AG09309 (cell line): Measurements from ENCODE around the gene ETDC.
"Not testable (repeated sequence)": the region's sequence is repeated elsewhere in the genome, so short reads cannot be mapped to it uniquely, and the experiment has no call there.

Source experiments
- DNase-seq: peaks from one replicate; pipeline ENCODE4 v3.0.0-alpha.2; 2010; ENCODE audit warnings: low read depth
- H3K4me3 ChIP-seq: 2 replicates; pipeline ENCODE4 v1.5.1; 2011; ENCODE audit warnings: mild to moderate bottlenecking, low read depth, low read length, moderate library complexity; ENCODE audit not compliant: control insufficient read depth
- TF ChIP-seq, protein P1 (sequence below): IDR thresholded peaks from 2 replicates; pipeline ENCODE4 v1.5.1; 2011; ENCODE audit warnings: mild to moderate bottlenecking, low read depth, low read length, inconsistent platforms; ENCODE audit not compliant: insufficient read depth, control insufficient read depth; ENCODE audit errors: missing control alignments

ETDC gene

GRCh38 chrX:135315864-135316263, 6.6 kb downstream of the ETDC start:
- no peak for DNase-seq
- no peak overlapping the region for H3K4me3 ChIP-seq
- TF ChIP-seq, protein P1, sequence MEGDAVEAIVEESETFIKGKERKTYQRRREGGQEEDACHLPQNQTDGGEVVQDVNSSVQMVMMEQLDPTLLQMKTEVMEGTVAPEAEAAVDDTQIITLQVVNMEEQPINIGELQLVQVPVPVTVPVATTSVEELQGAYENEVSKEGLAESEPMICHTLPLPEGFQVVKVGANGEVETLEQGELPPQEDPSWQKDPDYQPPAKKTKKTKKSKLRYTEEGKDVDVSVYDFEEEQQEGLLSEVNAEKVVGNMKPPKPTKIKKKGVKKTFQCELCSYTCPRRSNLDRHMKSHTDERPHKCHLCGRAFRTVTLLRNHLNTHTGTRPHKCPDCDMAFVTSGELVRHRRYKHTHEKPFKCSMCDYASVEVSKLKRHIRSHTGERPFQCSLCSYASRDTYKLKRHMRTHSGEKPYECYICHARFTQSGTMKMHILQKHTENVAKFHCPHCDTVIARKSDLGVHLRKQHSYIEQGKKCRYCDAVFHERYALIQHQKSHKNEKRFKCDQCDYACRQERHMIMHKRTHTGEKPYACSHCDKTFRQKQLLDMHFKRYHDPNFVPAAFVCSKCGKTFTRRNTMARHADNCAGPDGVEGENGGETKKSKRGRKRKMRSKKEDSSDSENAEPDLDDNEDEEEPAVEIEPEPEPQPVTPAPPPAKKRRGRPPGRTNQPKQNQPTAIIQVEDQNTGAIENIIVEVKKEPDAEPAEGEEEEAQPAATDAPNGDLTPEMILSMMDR = no peak

- DNase-seq = no peak
- no peak overlapping the region for H3K4me3 ChIP-seq
- TF ChIP-seq, protein P1 = no peak
Measured at GRCh38 chrX:135324463-135324862, 15.2 kb downstream of the ETDC start.

- not testable (repeated sequence) for DNase-seq, H3K4me3 ChIP-seq
Measured at GRCh38 chrX:135325036-135325818, 15.9 kb downstream of the ETDC start.

DNA sequence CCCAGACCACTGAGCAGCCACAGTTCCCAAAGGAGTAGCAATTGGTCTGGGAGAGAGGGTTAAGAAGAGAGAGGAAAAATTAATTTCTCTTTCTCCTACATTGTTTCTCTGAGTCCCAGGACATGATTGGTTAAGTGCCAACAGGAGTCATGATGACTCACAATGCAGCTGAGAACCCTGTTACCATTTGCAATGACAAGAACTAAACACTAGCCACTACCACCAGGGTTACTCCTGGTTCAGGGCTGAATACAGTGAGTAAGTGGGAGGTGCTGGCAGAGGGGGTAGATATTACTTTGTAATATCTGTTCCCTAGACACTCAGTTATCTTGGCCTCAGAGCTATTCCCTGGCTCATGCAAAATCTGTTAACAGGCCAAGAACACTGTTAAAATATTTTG, 18.0 kb downstream of the ETDC start:
- DNase-seq = peak; percentile 21
- TF ChIP-seq, protein P1 = no peak

GRCh38 chrX:135328421-135329005, 19.2 kb downstream of the ETDC start:
- no peak overlapping the region for H3K4me3 ChIP-seq
- TF ChIP-seq, protein P1 = no peak
- no peak for DNase-seq

More for the DNA sequence above, 18.0 kb downstream of the ETDC start:
- no peak overlapping the region for H3K4me3 ChIP-seq

- H3K4me3 ChIP-seq = no peak overlapping the region
- no peak for DNase-seq
- TF ChIP-seq, protein P1 = no peak
Measured at GRCh38 chrX:135330706-135331105, 21.4 kb downstream of the ETDC start.

- TF ChIP-seq, protein P1 = no peak
- DNase-seq = no peak
Measured at GRCh38 chrX:135331525-135331924, 22.2 kb downstream of the ETDC start.

More at GRCh38 chrX:135331525-135331924, 22.2 kb downstream of the ETDC start:
- H3K4me3 ChIP-seq = no peak overlapping the region
